Limb (tissue), 2 donors: ENCODE data around the gene PDAP1.
"Not testable (repeated sequence)": the region's sequence is repeated elsewhere in the genome, so short reads cannot be mapped to it uniquely, and the experiment has no call there.

ENCODE experiments used
- DNase-seq, 2 donors: peaks; one replicate each; pipeline ENCODE4 v3.0.0-alpha.2; 2016; ENCODE audit errors: extremely low spot score in 2 of 2

PDAP1 gene

DNA sequence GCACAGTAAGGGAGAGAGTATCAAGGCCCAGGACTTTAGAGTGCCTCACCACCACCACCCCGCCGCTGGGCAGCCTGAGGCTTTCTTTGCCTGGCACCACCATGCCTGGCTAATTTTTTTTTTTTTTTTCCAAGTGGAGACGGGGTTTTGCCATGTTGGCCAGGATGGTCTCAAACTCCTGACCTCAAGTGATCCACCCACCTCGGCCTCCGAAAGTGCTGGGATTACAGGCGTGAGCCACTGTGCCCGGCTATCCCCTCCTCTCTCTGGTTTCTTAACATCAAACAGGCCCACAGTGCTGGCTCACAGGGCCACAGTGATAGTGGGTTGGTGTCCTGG, 28.7 kb downstream of the PDAP1 start:
- not testable (repeated sequence) for DNase-seq

DNA sequence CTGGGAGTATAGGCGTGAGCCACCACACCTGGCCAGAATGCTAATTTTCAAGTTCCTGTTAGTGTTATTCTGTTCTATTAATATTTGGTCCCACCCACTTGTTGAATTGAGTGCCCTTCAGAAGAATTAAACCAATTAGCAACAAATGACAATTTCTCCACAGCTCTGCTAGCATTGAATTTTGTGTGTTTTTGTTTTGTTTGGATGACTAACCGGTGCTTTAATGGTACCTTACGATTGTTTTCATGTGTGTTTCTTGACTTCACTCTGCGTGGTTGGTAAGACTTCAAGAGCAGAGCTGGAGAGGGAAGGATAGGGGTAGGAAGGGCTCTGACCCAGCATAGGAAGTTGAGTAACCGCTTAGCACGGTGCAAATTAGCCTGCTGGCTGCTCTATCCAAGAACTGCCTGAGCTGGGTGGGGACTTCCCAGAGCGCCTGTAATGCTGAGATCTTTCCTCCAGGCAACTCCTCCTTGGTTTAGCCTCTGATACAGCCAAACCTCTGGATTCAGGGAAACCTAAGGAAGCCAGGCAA, 29.3 kb downstream of the PDAP1 start:
- peak in 1 of 2 donors; percentile 67 for DNase-seq

DNA sequence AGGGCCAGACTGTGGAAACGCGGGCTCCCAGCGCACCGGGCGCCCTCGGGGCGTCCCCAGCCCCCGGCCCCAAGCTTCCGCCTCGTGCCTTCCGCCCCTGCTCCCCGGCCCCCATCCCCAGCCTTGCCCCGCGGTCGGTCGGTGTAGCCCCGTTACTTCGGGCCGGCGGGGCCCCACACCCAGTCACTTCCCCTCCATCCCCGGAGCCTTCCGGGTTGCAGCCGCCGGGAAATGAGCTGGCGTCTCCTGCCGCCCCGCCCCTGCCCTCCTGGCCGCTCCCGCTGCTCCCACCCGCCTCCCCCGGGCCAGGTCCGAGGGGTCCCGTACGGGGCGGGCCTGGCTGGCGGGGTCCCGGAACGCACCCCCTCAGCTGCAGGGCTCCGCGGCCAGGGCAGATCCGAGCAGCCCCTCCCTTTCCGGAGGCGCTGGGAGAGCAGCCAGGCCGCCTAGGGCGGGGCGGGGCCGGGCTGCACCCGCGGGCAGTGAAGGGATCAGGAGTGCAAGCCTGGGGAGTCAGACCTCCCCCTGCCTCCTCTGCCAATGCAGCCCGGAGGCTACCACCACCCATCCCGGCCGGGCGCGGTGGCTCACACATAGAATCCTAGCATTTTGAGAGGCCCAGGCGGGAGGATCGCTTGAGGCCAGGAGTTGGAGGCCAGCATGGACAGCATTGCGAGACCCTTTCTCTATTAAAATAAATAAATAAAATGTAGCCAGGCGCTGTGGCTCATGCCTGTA, 33.2 kb downstream of the PDAP1 start:
- DNase-seq = peak; percentile 36 to 81

DNA sequence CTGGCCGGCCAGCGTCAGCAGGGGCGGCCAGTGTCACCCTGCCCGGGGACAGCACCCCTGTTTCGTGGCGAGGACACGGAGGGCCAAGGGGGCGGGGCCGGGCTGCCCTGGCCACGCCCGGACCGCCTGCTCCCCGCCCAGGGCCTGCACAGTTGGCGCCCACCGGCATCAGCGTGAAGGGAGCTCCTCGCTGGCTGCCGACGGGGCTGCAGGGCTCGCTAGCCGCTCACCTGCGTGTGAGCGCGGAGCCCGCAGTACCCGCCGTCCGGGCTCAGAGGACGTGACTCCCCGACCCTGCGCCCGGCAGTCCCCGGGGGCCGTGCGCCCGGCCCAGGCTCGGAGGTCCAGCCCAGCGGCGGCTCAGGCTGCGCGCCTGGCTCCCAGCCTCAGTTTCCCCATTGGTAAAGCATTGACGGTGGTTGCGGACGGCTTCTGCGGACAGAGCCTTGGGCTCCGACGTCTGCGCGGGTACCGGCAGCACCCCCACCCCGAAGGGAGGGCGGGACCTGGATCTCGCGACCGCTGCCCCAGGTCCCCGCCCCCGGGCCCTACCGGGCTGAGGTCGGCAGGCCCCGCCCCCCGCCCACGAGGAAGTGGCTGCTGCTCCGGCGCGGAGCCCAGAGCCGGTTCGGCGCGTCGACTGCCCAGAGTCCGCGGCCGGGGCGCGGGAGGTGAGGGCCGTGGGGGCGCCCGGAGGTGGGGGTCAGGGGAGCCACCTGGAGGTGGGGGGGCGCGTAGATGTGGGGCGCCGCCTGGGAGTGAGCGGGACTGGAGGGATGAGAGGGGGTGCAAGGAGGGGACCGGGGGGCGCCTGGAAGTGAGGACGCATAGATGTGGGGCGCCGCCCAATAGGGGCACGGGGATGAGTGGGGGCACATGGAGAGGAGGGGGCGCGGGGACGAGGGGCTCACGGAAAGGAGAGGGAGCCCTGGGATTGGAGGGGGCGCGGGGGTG, 34.0 kb downstream of the PDAP1 start, which contains the start of gene ARPC1B:
Gene ARPC1B, plus strand, starts transcription at position 620 of the 954 bp plus-strand sequence. CDS start 10,985 bp downstream, outside the sequence.
- DNase-seq = peak; percentile 26 to 81

DNA sequence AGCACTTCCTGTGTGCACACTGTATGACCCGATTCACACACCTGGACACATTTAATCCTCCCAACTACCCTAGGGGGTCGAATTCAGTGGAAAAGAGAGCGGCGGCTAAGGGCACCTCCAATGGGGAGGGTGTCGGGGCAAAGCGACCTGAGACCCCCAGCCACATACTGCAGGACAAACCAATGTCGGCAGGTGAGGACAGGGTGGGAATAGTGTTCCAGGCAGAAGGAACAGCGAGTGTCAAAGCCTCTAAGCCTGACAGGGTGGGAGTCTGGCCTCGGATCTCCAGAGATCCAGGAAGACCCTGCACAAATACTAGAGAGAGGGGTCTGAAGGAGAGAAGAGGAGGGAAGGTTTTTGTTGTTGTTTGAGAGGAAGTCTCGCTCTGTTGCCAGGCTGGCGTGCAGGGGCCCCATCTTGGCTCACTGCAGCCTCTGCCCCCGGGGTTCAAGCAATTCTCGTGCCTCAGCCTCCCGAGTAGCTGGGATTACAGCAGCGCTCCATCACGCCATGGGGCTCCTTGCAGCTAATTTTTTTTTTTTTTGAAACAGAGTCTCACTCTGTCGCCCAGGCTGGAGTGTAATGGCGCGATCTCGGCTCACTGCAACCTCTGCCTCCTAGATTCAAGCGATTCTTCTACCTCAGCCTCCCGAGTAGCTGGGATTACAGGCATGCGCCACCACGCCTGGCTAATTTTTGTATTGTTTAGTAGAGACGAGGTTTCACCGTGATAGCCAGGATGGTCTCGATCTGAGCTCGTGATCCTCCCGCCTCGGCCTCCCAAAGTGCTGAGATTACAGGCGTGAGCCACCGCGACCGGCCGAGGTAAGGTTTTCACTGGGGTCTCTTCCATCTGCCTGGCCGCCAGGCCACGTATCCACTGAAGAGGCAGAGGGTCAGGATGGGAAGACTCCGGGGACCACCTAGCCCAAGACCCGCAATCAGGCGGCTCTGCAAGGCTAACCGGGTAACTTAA, 35.0 kb downstream of the PDAP1 start:
- DNase-seq = no peak

DNA sequence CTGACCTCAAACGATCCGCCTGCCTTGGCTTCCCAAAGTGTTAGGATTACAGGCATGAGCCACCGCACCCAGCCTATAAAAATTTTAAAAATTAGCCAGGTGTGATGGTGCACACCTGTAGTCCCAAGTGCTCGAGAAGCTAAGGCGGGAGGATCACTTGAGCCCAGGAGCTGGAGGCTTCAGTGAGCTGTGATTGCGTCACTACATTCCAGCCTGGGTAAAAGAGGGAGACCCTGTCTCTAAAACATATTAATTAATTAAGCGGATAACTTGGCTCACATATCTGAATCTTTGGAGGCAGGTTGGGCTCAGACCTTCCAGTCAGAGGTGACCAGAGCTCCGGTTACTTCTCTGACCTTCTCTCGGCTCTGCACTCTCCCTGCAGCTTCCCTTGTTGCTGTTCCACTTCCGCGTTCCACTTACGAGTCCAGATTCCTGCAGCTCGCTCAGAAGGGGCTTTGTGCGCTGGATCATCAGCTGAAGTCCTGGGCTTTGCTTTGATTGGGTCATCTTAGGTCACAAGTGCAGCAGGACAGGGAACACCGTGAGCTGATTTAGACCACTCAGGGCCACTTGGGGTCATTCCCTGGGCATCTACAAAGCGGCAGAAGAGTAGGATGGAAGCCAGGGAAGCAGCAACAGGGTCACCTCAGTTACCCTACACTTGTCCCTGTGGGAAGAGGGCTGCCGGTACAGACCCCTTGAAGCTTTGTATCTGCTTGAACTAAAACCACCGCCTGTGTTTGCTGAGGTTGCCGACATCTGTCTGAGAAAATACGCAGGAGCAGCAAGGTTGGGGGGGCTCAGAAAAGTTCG, 35.9 kb downstream of the PDAP1 start:
- DNase-seq = peak in 1 of 2 donors; percentile 37

GRCh38 chr7:99371376-99371920, 36.9 kb downstream of the PDAP1 start:
- no peak for DNase-seq

DNA sequence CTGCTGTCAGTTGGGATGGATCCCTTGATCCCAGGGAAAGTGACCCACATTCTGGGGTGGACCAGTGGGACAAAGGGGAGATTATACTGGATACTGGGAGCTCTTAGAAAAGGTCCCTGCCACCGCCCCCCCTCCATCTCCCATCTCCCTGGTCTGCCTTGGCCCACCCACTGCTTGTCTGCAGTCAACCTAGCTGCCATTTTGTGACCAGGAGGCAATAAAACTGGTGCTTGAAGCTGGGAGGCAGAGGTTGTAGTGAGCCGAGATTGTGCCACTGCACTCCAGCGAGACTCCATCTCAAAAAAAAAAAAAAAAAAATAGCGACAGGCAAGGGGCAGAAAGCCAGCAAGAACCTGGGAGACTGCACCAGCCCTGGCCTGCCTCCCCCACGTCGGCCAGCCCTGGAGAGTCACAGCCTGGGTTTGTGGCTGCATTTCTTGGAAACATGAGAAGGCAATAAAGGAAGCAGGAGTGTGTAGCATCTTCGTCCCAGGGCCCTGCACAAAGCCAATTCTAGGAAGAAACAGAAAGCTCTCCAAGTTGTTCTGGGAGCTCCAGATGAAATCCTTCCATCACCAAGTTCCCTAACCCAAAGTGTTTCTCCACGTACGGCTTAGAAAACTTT, 38.5 kb downstream of the PDAP1 start:
- DNase-seq = peak in 1 of 2 donors; percentile 30

- no peak for DNase-seq
These were observed 39.5 kb downstream of the PDAP1 start for GRCh38 chr7:99368750-99369389.

- DNase-seq = no peak
These were observed 41.8 kb downstream of the PDAP1 start for GRCh38 chr7:99366646-99367045.

DNA sequence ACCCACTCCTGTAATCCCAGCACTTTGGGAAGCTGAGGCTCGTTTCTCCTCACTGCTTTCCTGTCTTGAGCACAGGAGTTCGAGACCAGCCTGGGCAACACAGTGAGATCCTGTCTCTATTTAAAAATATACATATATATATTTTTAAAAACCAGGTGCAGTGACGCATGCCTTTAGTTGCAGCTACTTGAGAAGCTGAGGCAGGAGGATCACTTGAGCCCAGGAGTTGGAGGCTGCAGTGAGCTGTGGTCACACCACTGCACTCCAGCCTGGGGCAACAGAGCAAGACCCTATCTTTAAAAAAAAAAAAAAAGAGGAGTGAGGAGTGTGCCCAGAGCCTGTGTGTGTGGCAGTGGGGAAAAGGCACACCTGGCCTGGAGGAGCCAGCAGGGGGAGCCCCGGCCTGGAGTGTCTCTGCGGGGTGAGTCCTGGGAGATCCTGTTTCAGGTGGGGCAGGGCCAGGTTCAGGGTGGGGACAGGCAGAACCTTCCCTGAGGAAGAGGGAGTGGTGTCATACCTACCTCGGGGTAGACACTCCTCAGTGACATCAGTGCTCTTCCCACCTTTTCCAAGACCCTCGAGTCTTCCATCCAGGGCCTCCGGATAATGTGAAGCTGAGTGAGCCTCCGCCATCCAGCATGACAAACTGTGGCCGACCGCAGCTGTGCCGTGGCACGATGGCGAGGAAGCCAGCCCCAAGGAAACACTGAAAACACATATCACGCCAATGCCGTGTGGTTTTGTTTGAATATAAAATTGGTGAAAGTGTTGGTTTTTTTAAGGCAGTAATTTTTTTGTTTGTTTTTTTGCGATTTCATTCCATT, 42.9 kb downstream of the PDAP1 start:
- peak in 1 of 2 donors; percentile 48 for DNase-seq

GRCh38 chr7:99363286-99363685, 45.1 kb downstream of the PDAP1 start:
- DNase-seq = no peak

GRCh38 chr7:99362801-99363200, 45.6 kb downstream of the PDAP1 start:
- no peak for DNase-seq

- DNase-seq = no peak
These were observed 48.8 kb downstream of the PDAP1 start for GRCh38 chr7:99359465-99360154.

DNA sequence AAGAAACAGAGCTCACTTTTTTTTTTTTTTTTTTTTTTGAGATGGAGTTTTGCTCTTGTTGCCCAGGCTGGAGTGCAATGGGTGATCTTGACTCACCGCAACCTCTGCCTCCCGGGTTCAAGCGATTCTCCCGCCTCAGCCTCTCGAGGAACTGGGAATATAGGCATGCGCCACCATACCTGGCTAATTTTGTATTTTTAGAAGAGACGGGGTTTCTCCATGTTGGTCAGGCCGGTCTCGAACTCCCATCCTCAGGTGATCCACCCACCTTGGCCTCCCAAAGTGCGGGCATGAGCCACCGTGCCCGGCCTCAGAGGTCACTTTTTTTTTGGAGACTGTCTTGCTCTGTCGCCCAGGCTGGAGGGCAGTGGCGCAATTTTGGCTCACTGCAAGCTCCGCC, 49.9 kb downstream of the PDAP1 start:
- DNase-seq = not testable (repeated sequence)

GRCh38 chr7:99357701-99358490, 50.5 kb downstream of the PDAP1 start:
- peak in 1 of 2 donors; percentile 29 for DNase-seq
